ENCODE data around the gene CRB1. TPM values are rescaled to one million over a fixed set of nuclear protein-coding genes. Genes with fewer than 3 reads are reported as not detected.
A peak's percentile ranks its signal among the peaks of the same experiment; 100 is the strongest.

The CRB1 gene
- total and polyA plus RNA-seq, 2 of the 8 experiments (the other 6 are each of a cell fraction or from before 2014, with no cell fraction given), result 0.03 TPM; not detected in 1

- Histone ChIP-seq H3K4me2 (ENCODE audit: insufficient read depth in 1 of 2, low read depth in 2 of 2, low read length in 2 of 2) (no peak overlapping the region), H3K27me3 (replicated peaks in 1 of 4; ENCODE audit: control insufficient read depth in 3 of 4, extremely low read depth in 1 of 4, insufficient read depth in 3 of 4, low read length in 3 of 4) (no peaks in the 10 kb centered on the region), H4K5ac (ENCODE audit: insufficient read length, low read depth, low read length) (no peak overlapping the region), H2BK5ac (ENCODE audit: low read depth, low read length) (no peak overlapping the region), H3K23ac (ENCODE audit: insufficient read length) (no peak overlapping the region), H3K27ac (ENCODE audit: low read depth, low read length) (no peak overlapping the region), H3K79me2 (ENCODE audit: control insufficient read depth in 1 of 2, insufficient read depth in 2 of 2, low read length in 2 of 2) (no peaks in the 10 kb centered on the region), H3K4ac (replicated peaks; ENCODE audit: insufficient read length, low read depth, low read length) (no peak overlapping the region), H3K4me1 (replicated peaks in 1 of 4; ENCODE audit: control insufficient read depth in 3 of 4, insufficient read depth in 4 of 4, low read length in 3 of 4) (peaks cover 0 to 12% (median 5%) of the 10 kb centered on the region in 4 experiments; a peak in 5 of 7 replicates), H3K14ac (ENCODE audit: insufficient read length) (no peak overlapping the region), H2AFZ (ENCODE audit: low read length) (peak overlapping the region; percentile 59; the same call in 1 of the 2 replicates), H2AK5ac (ENCODE audit: low read depth, low read length) (no peak overlapping the region), H2BK20ac (ENCODE audit: low read length) (no peak overlapping the region), H2BK15ac (ENCODE audit: low read length) (no peak overlapping the region), H2BK12ac (ENCODE audit: low read depth, low read length) (no peak overlapping the region), H4K20me1 (replicated peaks in 1 of 2; ENCODE audit: control insufficient read depth in 1 of 2, insufficient read depth in 2 of 2, low read length in 2 of 2) (no peaks in the 10 kb centered on the region), H3K4me3 (ENCODE audit: extremely low read depth in 1 of 4, insufficient read depth in 2 of 4, low read depth in 3 of 4, low read length in 4 of 4) (no peak overlapping the region), H3K9me3 (ENCODE audit: insufficient read depth in 2 of 2, low read depth in 1 of 2, low read length in 1 of 2) (no peaks in the 10 kb centered on the region), H2BK120ac (replicated peaks; ENCODE audit: low read depth, low read length) (no peak overlapping the region), H3K9ac (replicated peaks in 1 of 4; ENCODE audit: extremely low read depth in 1 of 4, low read depth in 3 of 4, low read length in 3 of 4) (no peak overlapping the region), H4K8ac (ENCODE audit: extremely low read depth, insufficient read depth, low read length) (no peak overlapping the region), H3K56ac (replicated peaks; ENCODE audit: insufficient read length, low read depth, low read length) (no peak overlapping the region), H4K91ac (replicated peaks; ENCODE audit: insufficient read length, low read length) (no peak overlapping the region), H3K79me1 (ENCODE audit: low read depth, low read length) (no peaks in the 10 kb centered on the region), H3K23me2 (ENCODE audit: low read depth, low read length) (no peaks in the 10 kb centered on the region), H3K36me3 (ENCODE audit: control insufficient read depth in 2 of 4, insufficient read depth in 4 of 4, low read length in 3 of 4) (no peaks in the 10 kb centered on the region), H3K18ac (ENCODE audit: extremely low read depth, low read length) (no peak overlapping the region)
- 94% methylated on average over 1 of the region's 1 CpG; no CpG with 5 or more reads in 1 of the 2 experiments for whole genome bisulfite sequencing, 2 experiments (ENCODE audit: extremely low coverage in 1 of 2, insufficient coverage in 1 of 2, insufficient read length in 1 of 2, insufficient replicate concordance in 2 of 2, low coverage in 1 of 2, low lambda C conversion rate in 2 of 2, missing lambda C conversion rate in 1 of 2)
- DNase-seq (ENCODE audit: low read depth in 1 of 2, low spot score in 2 of 2), result no peak
- no peak for TF ChIP-seq ZNF274 (IDR thresholded peaks at IDR 0.05; ENCODE audit: borderline replicate concordance, extremely low read depth, low read length)
- TF ChIP-seq CTBP2 (IDR thresholded peaks at IDR 0.05; ENCODE audit: borderline replicate concordance, insufficient read depth, insufficient read length, low read length), result no peak
- TF ChIP-seq BRCA1 (IDR thresholded peaks at IDR 0.05; ENCODE audit: low read depth, low read length), result no peak
- no peak for TF ChIP-seq RXRA (IDR thresholded peaks at IDR 0.05; ENCODE audit: insufficient read depth, low read depth, low read length)
- TF ChIP-seq, protein P1, sequence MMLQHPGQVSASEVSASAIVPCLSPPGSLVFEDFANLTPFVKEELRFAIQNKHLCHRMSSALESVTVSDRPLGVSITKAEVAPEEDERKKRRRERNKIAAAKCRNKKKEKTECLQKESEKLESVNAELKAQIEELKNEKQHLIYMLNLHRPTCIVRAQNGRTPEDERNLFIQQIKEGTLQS (IDR thresholded peaks at IDR 0.05; ENCODE audit: insufficient read depth, low read depth, low read length), result no peak
- TF ChIP-seq SIRT6 (IDR thresholded peaks at IDR 0.05; ENCODE audit: low read length), result no peak
- no peak for TF ChIP-seq BCL11A (IDR thresholded peaks at IDR 0.05; ENCODE audit: low read depth in 2 of 2, low read length in 2 of 2)
- no peak for TF ChIP-seq SP4 (IDR thresholded peaks at IDR 0.05; ENCODE audit: low read length)
- no peak for TF ChIP-seq SP1 (IDR thresholded peaks at IDR 0.05; ENCODE audit: low read depth, low read length)
- TF ChIP-seq EZH2 (IDR thresholded peaks at IDR 0.05; ENCODE audit: low read depth, low read length, severe bottlenecking), result no peak
- TF ChIP-seq CEBPB (IDR thresholded peaks at IDR 0.05; ENCODE audit: low read depth, low read length), result no peak
- CTCF ChIA-PET (ENCODE audit: partially characterized antibody), result interaction anchor here (0.6 to 3.1 kb wide), 9 partner anchors 9 to 115 kb away, joined by 3 to 10 read pairs (median 3); no protein-coding TSS in a partner anchor
- POLR2A ChIA-PET (ENCODE audit: partially characterized antibody), result interaction anchor here (1.4 kb wide), 1 partner anchor 9 kb away, joined by 3 read pairs; no protein-coding TSS in a partner anchor
- FAIRE-seq, result no peak
Observed at GRCh38 chr1:197470330-197470729, 202.3 kb downstream of the CRB1 start.
